Measurements from ENCODE around the gene CDC42BPB.

The CDC42BPB gene

GRCh38 chr14:102910442-102910841 is 146.9 kb downstream of the CDC42BPB start:
- DNase-seq, result no peak

GRCh38 chr14:102909911-102910310 is 147.4 kb downstream of the CDC42BPB start:
- no peak for DNase-seq

- no peak for DNase-seq
Observed at GRCh38 chr14:102909462-102909861, 147.9 kb downstream of the CDC42BPB start.

GRCh38 chr14:102908766-102909455 is 148.4 kb downstream of the CDC42BPB start:
- no peak for DNase-seq

- DNase-seq, result no peak
Observed at GRCh38 chr14:102907980-102908730, 149.2 kb downstream of the CDC42BPB start.

- DNase-seq, result no peak
Observed at GRCh38 chr14:102907303-102907844, 150.0 kb downstream of the CDC42BPB start.

- no peak for DNase-seq
Observed at GRCh38 chr14:102906616-102907302, 150.6 kb downstream of the CDC42BPB start.

GRCh38 chr14:102905116-102906108 is 151.9 kb downstream of the CDC42BPB start:
- DNase-seq, result no peak

- DNase-seq, result no peak
Observed at GRCh38 chr14:102903889-102904512, 153.3 kb downstream of the CDC42BPB start.

GRCh38 chr14:102903248-102903888 is 154.0 kb downstream of the CDC42BPB start:
- no peak for DNase-seq

GRCh38 chr14:102902523-102903247 is 154.7 kb downstream of the CDC42BPB start:
- DNase-seq, result no peak

- DNase-seq, result no peak
Observed at GRCh38 chr14:102902086-102902485, 155.3 kb downstream of the CDC42BPB start.

- DNase-seq, result peak; percentile 57
Observed at GRCh38 chr14:102901633-102902032, 155.7 kb downstream of the CDC42BPB start.

- no peak for DNase-seq
Observed at GRCh38 chr14:102900631-102901571, 156.4 kb downstream of the CDC42BPB start.

GRCh38 chr14:102899516-102899900 is 157.8 kb downstream of the CDC42BPB start:
- DNase-seq, result no peak

- DNase-seq, result no peak
Observed at GRCh38 chr14:102898776-102899515, 158.4 kb downstream of the CDC42BPB start.

- no peak for DNase-seq
Observed at GRCh38 chr14:102898298-102898697, 159.1 kb downstream of the CDC42BPB start.

GRCh38 chr14:102897299-102898027 is 159.9 kb downstream of the CDC42BPB start:
- DNase-seq, result no peak

Measured in hematopoietic multipotent progenitor cell treated with erythropoietin and hydrocortisone succinate and interleukin-3 and kit ligand, for 4 days (in vitro differentiated cells).